ENCODE results near the gene TRPC4AP. TPM values are rescaled to one million over a fixed set of nuclear protein-coding genes. Genes with fewer than 3 reads are reported as not detected.

Gene TRPC4AP
- total RNA-seq, 1 experiment from 2014 or later, result 79.0 TPM

GRCh38 chr20:35104685-35105295, 12.2 kb upstream of the TRPC4AP start:
- Mint-ChIP-seq H3K27me3 (ENCODE audit: unreplicated experiment) (no peaks in the 10 kb centered on the region), H3K36me3 (ENCODE audit: insufficient read depth, unreplicated experiment) (no peaks in the 10 kb centered on the region), H3K4me3 (ENCODE audit: low read depth, unreplicated experiment) (no peak overlapping the region), H3K4me1 (ENCODE audit: low read depth, unreplicated experiment) (no peaks in the 10 kb centered on the region), H3K9me3 (ENCODE audit: low read depth, unreplicated experiment) (no peaks in the 10 kb centered on the region), H3K27ac (ENCODE audit: unreplicated experiment) (no peak overlapping the region)
- no peak for DNase-seq
- no peak for TF ChIP-seq CTCF (IDR thresholded peaks at IDR 0.05; ENCODE audit: unreplicated experiment)
- CTCF ChIA-PET, result interaction anchor here (0.6 kb wide), 2 partner anchors 56 to 158 kb away, joined by 3 to 9 read pairs; no protein-coding TSS in a partner anchor
- intact Hi-C loops (cut with micrococcal nuclease; ENCODE audit: unreplicated experiment), result no loop called here
- BruUV-seq (replicated peaks), result no TSS peak

- BruUV-seq (replicated peaks), result no TSS peak
- H3K36me3 Mint-ChIP-seq (ENCODE audit: insufficient read depth, unreplicated experiment), result no peaks in the 10 kb centered on the region
- intact Hi-C loops (cut with micrococcal nuclease; ENCODE audit: unreplicated experiment), result no loop called here
- peaks cover 7% of the 10 kb centered on the region for H3K4me1 Mint-ChIP-seq (ENCODE audit: low read depth, unreplicated experiment)
- no peak for DNase-seq
- H3K9me3 Mint-ChIP-seq (ENCODE audit: low read depth, unreplicated experiment), result no peaks in the 10 kb centered on the region
- H3K4me3 Mint-ChIP-seq (ENCODE audit: low read depth, unreplicated experiment), result no peak overlapping the region
- H3K27me3 Mint-ChIP-seq (ENCODE audit: unreplicated experiment), result no peaks in the 10 kb centered on the region
- no peak overlapping the region for H3K27ac Mint-ChIP-seq (ENCODE audit: unreplicated experiment)
- CTCF ChIA-PET, result no interaction called here
- no peak for TF ChIP-seq CTCF (IDR thresholded peaks at IDR 0.05; ENCODE audit: unreplicated experiment)
These were observed 9.0 kb upstream of the TRPC4AP start for GRCh38 chr20:35101620-35102019.

- DNase-seq, result peak; percentile 15
- CTCF ChIA-PET, result interaction anchor here (0.7 to 1.0 kb wide), 3 partner anchors 54 to 217 kb away, joined by 3 read pairs; partner anchors contain the start of gene ACSS2
- no peaks in the 10 kb centered on the region for H3K27me3 Mint-ChIP-seq (ENCODE audit: unreplicated experiment)
- H3K4me3 Mint-ChIP-seq (ENCODE audit: low read depth, unreplicated experiment), result peak overlapping the region; percentile 75
- TF ChIP-seq CTCF (IDR thresholded peaks at IDR 0.05; ENCODE audit: unreplicated experiment), result no peak
- H3K4me1 Mint-ChIP-seq (ENCODE audit: low read depth, unreplicated experiment), result peaks cover 25% of the 10 kb centered on the region
- intact Hi-C loops (cut with micrococcal nuclease; ENCODE audit: unreplicated experiment), result loop anchor here (1.0 to 10.0 kb wide), 2 partner anchors 219 to 259 kb away; partner anchors contain the start of genes ACSS2 and GGT7
- peaks cover 31% of the 10 kb centered on the region for H3K36me3 Mint-ChIP-seq (ENCODE audit: insufficient read depth, unreplicated experiment)
- no peaks in the 10 kb centered on the region for H3K9me3 Mint-ChIP-seq (ENCODE audit: low read depth, unreplicated experiment)
- TSS peak; percentile 95 for BruUV-seq (replicated peaks)
- H3K27ac Mint-ChIP-seq (ENCODE audit: unreplicated experiment), result peak overlapping the region; percentile 93
These were observed 769 bp upstream of the TRPC4AP start for GRCh38 chr20:35093267-35093884.

- intact Hi-C loops (cut with micrococcal nuclease; ENCODE audit: unreplicated experiment), result loop anchor here (10.0 kb wide), 1 partner anchor 217 kb away; the partner anchor contains the start of genes ACSS2 and GGT7
- peak; percentile 14 for DNase-seq
- Mint-ChIP-seq H3K4me3 (ENCODE audit: low read depth, unreplicated experiment) (peak overlapping the region; percentile 75), H3K27ac (ENCODE audit: unreplicated experiment) (peak overlapping the region; percentile 93), H3K4me1 (ENCODE audit: low read depth, unreplicated experiment) (peaks cover 34% of the 10 kb centered on the region), H3K27me3 (ENCODE audit: unreplicated experiment) (no peaks in the 10 kb centered on the region), H3K9me3 (ENCODE audit: low read depth, unreplicated experiment) (no peaks in the 10 kb centered on the region), H3K36me3 (ENCODE audit: insufficient read depth, unreplicated experiment) (peaks cover 31% of the 10 kb centered on the region)
- TSS peak; percentile 66 for BruUV-seq (replicated peaks)
- no peak for TF ChIP-seq CTCF (IDR thresholded peaks at IDR 0.05; ENCODE audit: unreplicated experiment)
- CTCF ChIA-PET, result interaction anchor here (0.6 to 2.0 kb wide), 7 partner anchors 8 to 218 kb away, joined by 3 to 5 read pairs (median 5); partner anchors contain the start of gene ACSS2
These were observed 637 bp downstream of the TRPC4AP start for GRCh38 chr20:35091816-35092523.
